HG03520 (cell line): ENCODE data around the gene STPG4.
"Not testable (repeated sequence)": the region's sequence is repeated elsewhere in the genome, so short reads cannot be mapped to it uniquely, and the experiment has no call there.

Experiments
- ATAC-seq: cut with Tn5 transposase; IDR thresholded peaks from one replicate; pipeline ENCODE4 v1.9.1; 2021; ENCODE audit warnings: mild to moderate bottlenecking, moderate library complexity; ENCODE audit not compliant: unreplicated experiment

Gene STPG4

GRCh38 chr2:47155091-47155876, at the start of gene STPG4:
STPG4 (minus strand) TSS chr2:47155308; CDS start chr2:47155251, 57 bp downstream.
- no peak for ATAC-seq

- ATAC-seq, result no peak
Measured at GRCh38 chr2:47204691-47205090, 49.6 kb upstream of the STPG4 start.

GRCh38 chr2:47203995-47204394, 48.9 kb upstream of the STPG4 start:
- no peak for ATAC-seq

GRCh38 chr2:47201224-47201623, 46.1 kb upstream of the STPG4 start:
- ATAC-seq, result no peak

- no peak for ATAC-seq
Measured at GRCh38 chr2:47198985-47199451, 43.9 kb upstream of the STPG4 start.

- ATAC-seq, result no peak
Measured at GRCh38 chr2:47196499-47196898, 41.4 kb upstream of the STPG4 start.

- no peak for ATAC-seq
Measured at GRCh38 chr2:47196046-47196445, 40.9 kb upstream of the STPG4 start.

GRCh38 chr2:47195148-47195547, 40.0 kb upstream of the STPG4 start:
- no peak for ATAC-seq

GRCh38 chr2:47194410-47194809, 39.3 kb upstream of the STPG4 start:
- ATAC-seq, result no peak

GRCh38 chr2:47193607-47194006, 38.5 kb upstream of the STPG4 start:
- no peak for ATAC-seq

GRCh38 chr2:47190188-47190881, 35.2 kb upstream of the STPG4 start:
- ATAC-seq, result no peak

- ATAC-seq, result no peak
Measured at GRCh38 chr2:47189635-47190034, 34.5 kb upstream of the STPG4 start.

- ATAC-seq, result no peak
Measured at GRCh38 chr2:47187069-47187468, 32.0 kb upstream of the STPG4 start.

GRCh38 chr2:47186351-47186750, 31.2 kb upstream of the STPG4 start:
- ATAC-seq, result no peak

- ATAC-seq, result not testable (repeated sequence)
Measured at GRCh38 chr2:47185098-47185497, 30.0 kb upstream of the STPG4 start.

- ATAC-seq, result no peak
Measured at GRCh38 chr2:47181176-47181575, 26.1 kb upstream of the STPG4 start.

GRCh38 chr2:47180531-47180930, 25.4 kb upstream of the STPG4 start:
- no peak for ATAC-seq

GRCh38 chr2:47179388-47179787, 24.3 kb upstream of the STPG4 start:
- ATAC-seq, result no peak

- no peak for ATAC-seq
Measured at GRCh38 chr2:47178341-47178740, 23.2 kb upstream of the STPG4 start.

- peak; percentile 3 for ATAC-seq
Measured at GRCh38 chr2:47177043-47177565, 22.0 kb upstream of the STPG4 start.

GRCh38 chr2:47174733-47175361, 19.7 kb upstream of the STPG4 start:
- ATAC-seq, result no peak
